GM18907 (cell line): ENCODE results near the gene SSB.
A peak's percentile ranks its signal among the peaks of the same experiment; 100 is the strongest.
"Not testable (repeated sequence)": the region's sequence is repeated elsewhere in the genome, so short reads cannot be mapped to it uniquely, and the experiment has no call there.

Experiments used
- ATAC-seq: cut with Tn5 transposase; IDR thresholded peaks from one replicate; pipeline ENCODE4 v1.9.1; 2021; ENCODE audit warnings: mild to moderate bottlenecking, moderate library complexity; ENCODE audit not compliant: unreplicated experiment

SSB gene

DNA sequence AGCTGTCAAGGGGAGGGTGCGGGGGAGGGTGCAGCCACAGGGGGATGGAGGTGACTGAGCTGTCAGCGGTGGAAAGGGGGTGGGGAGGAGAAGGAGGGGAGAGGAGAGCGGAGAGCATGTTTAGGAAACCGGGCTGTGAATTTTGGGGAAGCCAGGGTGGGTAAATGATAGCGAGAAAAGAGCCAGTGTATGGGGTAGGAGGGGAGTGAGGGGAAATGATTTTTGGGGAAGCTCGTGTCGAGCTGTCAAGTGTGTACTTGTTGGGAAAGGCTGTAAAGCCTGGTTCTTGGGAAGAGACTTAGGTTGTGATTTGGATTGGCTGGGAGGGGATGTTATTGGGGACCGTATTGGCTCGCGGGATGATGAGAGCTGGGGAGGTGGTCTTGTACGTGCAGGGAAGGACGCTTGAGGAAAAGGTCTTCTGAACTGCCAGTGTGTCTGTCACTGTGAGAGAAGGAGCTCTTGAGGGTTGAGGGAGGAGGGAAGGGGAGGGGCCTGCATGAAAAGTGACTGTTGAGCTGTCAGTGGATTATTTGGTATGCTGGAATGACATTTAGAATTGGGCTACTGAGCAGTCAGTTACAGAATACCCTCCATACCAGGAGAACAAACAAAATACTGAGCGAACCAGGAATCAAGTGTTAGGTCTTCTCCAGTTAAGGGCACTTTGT lies 29.6 kb downstream of the SSB start:
- ATAC-seq, result peak; percentile 37

GRCh38 chr2:169834401-169834800 lies 35.7 kb downstream of the SSB start:
- no peak for ATAC-seq

DNA sequence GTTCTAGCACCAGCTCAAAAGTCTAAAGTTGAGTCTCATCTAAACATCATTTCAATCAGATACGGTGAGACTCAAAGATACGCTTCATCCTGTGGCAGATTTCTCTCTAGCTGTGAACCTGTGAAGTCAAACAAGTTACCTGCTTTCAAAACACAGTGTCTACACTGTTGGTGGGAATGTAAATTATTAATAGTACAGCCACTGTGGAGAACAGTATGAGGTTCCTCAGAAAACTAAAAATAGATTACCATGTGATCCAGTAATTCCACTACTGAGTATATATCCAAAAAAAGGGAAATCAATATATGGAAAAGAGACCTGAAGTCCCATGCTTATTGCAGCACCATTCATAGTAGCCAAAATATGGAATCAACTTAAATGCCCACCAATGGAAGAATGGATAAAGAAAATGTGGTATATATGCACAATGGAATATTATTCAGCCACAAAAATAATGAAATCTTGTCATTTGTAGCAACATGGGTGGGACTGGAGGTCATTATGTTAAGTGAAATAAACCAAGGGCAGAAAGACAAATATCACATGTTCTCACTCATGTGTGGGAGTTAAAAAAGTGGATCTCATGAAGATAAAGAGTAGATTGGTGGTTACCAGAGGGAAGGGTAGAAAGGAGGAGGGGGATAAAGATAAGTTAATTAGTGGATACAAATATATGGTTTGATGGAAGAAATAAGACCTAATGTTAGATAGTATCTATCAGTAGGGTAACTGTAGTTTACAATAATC lies 40.2 kb downstream of the SSB start:
- no peak for ATAC-seq

DNA sequence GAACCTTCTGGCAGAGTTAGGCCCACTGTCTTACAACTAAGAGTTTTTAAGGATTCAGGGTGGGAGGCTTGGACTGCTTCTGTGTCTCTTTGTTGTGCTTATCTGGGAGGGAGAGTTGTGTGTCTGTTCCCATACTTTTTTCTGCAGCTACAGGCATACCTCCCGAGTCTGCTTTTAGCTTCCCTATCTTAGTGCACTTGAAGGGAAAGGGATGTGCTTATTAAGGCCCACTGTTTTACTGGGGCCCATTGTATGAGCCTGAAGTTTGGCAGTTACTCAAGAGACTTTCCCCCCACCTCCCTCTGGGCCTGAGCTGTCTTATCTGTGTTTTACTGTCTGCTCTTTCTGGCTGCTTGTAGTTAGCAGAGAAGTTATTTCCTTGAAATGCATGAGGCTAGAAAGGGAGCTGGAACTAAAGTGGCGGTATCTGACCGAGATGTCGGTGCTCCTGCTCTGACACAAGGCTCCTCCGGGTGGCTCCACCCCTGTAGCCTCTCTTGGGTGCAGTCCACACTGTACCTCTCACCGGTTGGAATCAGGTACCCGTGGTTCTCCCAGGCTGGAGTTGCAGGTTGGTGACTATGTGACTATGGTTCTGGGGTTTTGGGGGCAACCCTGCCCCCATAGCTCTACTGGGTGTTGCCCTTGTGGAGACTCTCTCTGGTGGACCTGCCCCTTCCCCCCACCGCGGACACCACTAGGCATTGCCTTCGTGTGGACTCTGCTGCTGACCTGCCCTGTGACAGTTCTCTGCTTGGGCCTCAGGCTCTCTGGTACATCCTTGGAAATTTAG lies 41.5 kb downstream of the SSB start:
- no peak for ATAC-seq

GRCh38 chr2:169840747-169841142 lies 42.1 kb downstream of the SSB start:
- ATAC-seq, result no peak

GRCh38 chr2:169841625-169842024 lies 43.0 kb downstream of the SSB start:
- ATAC-seq, result not testable (repeated sequence)

- no peak for ATAC-seq
These were observed 46.3 kb downstream of the SSB start for GRCh38 chr2:169845016-169845415.

- ATAC-seq, result not testable (repeated sequence)
These were observed 50.5 kb downstream of the SSB start for GRCh38 chr2:169848959-169849693.

- ATAC-seq, result no peak
These were observed 51.0 kb downstream of the SSB start for GRCh38 chr2:169849710-169850109.

- no peak for ATAC-seq
These were observed 54.5 kb downstream of the SSB start for GRCh38 chr2:169853041-169853668.

GRCh38 chr2:169855281-169856258 lies 56.9 kb downstream of the SSB start:
- not testable (repeated sequence) for ATAC-seq

DNA sequence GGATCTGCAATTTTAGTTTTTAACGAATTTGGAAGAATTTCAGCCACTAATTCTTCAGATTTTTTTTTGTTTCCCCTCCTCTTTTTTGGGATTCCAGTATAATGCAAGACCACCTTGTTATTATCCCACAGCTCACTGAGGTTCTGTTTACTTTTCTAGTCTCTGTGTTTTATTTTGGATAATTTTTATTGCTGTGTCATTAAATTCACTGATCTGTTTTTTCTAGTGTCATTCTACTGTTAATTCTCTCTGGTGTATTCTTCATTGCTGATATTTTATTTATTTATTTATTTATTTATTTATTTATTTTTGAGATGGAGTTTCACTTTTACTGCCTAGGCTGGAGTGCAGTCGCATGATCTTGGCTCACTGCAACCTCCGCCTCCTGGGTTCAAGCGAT lies 60.8 kb downstream of the SSB start:
- ATAC-seq, result no peak

- ATAC-seq, result no peak
These were observed 61.5 kb downstream of the SSB start for GRCh38 chr2:169860149-169860548.
